Brain microvascular endothelial cell (primary cell): ENCODE data around the gene ARCN1.

Source experiments
- DNase-seq: peaks from one replicate; pipeline ENCODE4 v3.0.0-alpha.2; 2020
- H3K27ac ChIP-seq: fragments of 250-450 bp; sonication (Bioruptor Pico); 2 replicates; pipeline ENCODE4 v1.5.1; 2020; ENCODE audit warnings: mild to moderate bottlenecking, moderate library complexity
- H3K27me3 ChIP-seq: fragments of 250-450 bp; sonication (Bioruptor Pico); replicated peaks from 2 replicates; pipeline ENCODE4 v1.5.1; 2020; ENCODE audit warnings: mild to moderate bottlenecking
- H3K36me3 ChIP-seq: fragments of 250-450 bp; sonication (Bioruptor Pico); replicated peaks from 2 replicates; pipeline ENCODE4 v1.5.1; 2020; ENCODE audit warnings: mild to moderate bottlenecking
- H3K4me3 ChIP-seq: 2 replicates; pipeline ENCODE4 v1.5.1; 2011; ENCODE audit warnings: low read depth, mild to moderate bottlenecking, control low read depth, low read length, moderate library complexity
- in situ Hi-C: cut with HindIII; loops from 2 replicates; pipeline ENCODE4 v1.10.0; 2017; ENCODE audit warnings: low sequenced_read_pairs, low pct_ligation_motif_present
- TF ChIP-seq, protein P1 (sequence below): IDR thresholded peaks from 2 replicates; pipeline ENCODE4 v1.5.1; 2011; ENCODE audit warnings: low read depth, mild to moderate bottlenecking, moderate library complexity, low read length, control low read depth, inconsistent platforms; ENCODE audit errors: missing control alignments

The ARCN1 gene

DNA sequence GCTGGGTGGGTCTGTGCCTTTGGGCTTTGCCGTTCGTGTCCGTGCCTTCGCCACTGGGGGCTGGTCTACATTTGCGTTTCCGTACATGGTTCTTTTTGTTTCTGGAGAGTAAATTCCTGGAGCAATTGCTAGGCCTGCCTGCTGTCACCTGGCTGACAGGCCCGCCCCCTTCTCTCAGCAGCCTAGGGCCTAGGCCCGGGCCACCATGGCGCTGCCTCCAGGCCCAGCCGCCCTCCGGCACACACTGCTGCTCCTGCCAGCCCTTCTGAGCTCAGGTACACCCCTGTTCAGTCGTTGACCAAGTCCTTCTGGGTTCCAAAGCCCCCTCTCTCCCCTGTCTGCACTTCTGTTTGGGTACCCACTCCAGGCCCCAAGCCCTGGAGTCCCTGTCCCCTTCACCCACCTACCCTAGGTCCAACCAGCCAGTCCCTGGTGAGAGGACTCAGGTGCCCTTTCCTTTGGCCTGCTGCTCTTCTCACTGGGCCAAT lies 40.6 kb upstream of the ARCN1 start:
- no peaks in the 10 kb centered on the region for H3K36me3 ChIP-seq
- TF ChIP-seq, protein P1, sequence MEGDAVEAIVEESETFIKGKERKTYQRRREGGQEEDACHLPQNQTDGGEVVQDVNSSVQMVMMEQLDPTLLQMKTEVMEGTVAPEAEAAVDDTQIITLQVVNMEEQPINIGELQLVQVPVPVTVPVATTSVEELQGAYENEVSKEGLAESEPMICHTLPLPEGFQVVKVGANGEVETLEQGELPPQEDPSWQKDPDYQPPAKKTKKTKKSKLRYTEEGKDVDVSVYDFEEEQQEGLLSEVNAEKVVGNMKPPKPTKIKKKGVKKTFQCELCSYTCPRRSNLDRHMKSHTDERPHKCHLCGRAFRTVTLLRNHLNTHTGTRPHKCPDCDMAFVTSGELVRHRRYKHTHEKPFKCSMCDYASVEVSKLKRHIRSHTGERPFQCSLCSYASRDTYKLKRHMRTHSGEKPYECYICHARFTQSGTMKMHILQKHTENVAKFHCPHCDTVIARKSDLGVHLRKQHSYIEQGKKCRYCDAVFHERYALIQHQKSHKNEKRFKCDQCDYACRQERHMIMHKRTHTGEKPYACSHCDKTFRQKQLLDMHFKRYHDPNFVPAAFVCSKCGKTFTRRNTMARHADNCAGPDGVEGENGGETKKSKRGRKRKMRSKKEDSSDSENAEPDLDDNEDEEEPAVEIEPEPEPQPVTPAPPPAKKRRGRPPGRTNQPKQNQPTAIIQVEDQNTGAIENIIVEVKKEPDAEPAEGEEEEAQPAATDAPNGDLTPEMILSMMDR, result no peak
- in situ Hi-C loops, result no loop called here
- no peaks in the 10 kb centered on the region for H3K27me3 ChIP-seq
- no peak overlapping the region for H3K27ac ChIP-seq
- H3K4me3 ChIP-seq, result peak overlapping the region; percentile 64
- DNase-seq, result no peak

DNA sequence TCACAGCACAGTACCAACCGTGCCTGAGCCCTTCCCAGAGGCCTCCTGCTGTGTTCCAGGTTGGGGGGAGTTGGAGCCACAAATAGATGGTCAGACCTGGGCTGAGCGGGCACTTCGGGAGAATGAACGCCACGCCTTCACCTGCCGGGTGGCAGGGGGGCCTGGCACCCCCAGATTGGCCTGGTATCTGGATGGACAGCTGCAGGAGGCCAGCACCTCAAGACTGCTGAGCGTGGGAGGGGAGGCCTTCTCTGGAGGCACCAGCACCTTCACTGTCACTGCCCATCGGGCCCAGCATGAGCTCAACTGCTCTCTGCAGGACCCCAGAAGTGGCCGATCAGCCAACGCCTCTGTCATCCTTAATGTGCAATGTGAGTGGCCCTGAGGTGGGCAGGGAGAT lies 40.1 kb upstream of the ARCN1 start:
- DNase-seq, result no peak
- Histone ChIP-seq H3K27me3 (no peaks in the 10 kb centered on the region), H3K4me3 (no peak overlapping the region), H3K36me3 (no peaks in the 10 kb centered on the region), H3K27ac (no peak overlapping the region)
- TF ChIP-seq, protein P1, result no peak
- in situ Hi-C loops, result no loop called here

DNA sequence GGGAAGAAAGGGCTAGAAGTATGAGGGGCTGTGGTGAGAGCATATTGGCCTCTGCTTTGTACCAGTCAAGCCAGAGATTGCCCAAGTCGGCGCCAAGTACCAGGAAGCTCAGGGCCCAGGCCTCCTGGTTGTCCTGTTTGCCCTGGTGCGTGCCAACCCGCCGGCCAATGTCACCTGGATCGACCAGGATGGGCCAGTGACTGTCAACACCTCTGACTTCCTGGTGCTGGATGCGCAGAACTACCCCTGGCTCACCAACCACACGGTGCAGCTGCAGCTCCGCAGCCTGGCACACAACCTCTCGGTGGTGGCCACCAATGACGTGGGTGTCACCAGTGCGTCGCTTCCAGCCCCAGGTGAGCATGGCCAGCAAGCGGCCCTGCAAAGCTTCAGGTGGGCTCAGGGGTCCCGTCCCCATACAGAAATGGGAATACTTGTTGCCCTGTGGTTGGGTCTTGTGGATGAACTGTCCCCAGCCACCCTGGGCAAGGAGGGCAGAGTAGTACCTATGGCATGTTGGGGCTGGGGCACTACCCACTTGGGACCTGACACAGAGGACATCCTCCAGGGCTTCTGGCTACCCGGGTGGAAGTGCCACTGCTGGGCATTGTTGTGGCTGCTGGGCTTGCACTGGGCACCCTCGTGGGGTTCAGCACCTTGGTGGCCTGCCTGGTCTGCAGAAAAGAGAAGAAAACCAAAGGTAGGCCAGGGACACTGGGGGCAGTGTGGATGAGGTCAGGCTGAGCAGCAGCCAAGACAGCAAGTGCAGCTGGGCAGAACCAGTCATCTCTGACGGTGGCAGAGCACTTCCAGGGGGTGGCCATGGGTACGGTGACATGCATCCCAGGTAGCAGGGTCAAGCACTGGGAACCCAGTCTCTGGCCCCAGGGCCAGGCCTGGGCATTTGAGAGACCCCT lies 39.1 kb upstream of the ARCN1 start:
- H3K27me3 ChIP-seq, result no peaks in the 10 kb centered on the region
- TF ChIP-seq, protein P1, result no peak
- in situ Hi-C loops, result no loop called here
- H3K36me3 ChIP-seq, result no peaks in the 10 kb centered on the region
- H3K27ac ChIP-seq, result no peak overlapping the region
- no peak for DNase-seq
- H3K4me3 ChIP-seq, result no peak overlapping the region

- in situ Hi-C loops, result no loop called here
- Histone ChIP-seq H3K36me3 (no peaks in the 10 kb centered on the region), H3K4me3 (no peak overlapping the region), H3K27ac (no peak overlapping the region), H3K27me3 (no peaks in the 10 kb centered on the region)
- TF ChIP-seq, protein P1, result no peak
- no peak for DNase-seq
Observed at GRCh38 chr11:118533769-118534729, 38.2 kb upstream of the ARCN1 start.

DNA sequence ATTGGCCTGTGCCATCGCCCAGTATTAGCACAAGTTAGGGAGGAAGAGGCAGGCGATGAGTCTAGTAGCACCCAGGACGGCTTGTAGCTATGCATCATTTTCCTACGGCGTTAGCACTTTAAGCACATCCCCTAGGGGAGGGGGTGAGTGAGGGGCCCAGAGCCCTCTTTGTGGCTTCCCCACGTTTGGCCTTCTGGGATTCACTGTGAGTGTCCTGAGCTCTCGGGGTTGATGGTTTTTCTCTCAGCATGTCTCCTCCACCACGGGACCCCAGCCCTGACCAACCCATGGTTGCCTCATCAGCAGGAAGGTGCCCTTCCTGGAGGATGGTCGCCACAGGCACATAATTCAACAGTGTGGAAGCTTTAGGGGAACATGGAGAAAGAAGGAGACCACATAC lies 36.9 kb upstream of the ARCN1 start:
- in situ Hi-C loops, result no loop called here
- Histone ChIP-seq H3K36me3 (no peaks in the 10 kb centered on the region), H3K27ac (no peak overlapping the region), H3K4me3 (no peak overlapping the region), H3K27me3 (no peaks in the 10 kb centered on the region)
- no peak for DNase-seq
- TF ChIP-seq, protein P1, result no peak
